ENCODE measurements around the gene SLC12A3.

The SLC12A3 gene

GRCh38 chr16:56910112-56910511, 45.1 kb downstream of the SLC12A3 start:
- TF ChIP-seq, protein P1, sequence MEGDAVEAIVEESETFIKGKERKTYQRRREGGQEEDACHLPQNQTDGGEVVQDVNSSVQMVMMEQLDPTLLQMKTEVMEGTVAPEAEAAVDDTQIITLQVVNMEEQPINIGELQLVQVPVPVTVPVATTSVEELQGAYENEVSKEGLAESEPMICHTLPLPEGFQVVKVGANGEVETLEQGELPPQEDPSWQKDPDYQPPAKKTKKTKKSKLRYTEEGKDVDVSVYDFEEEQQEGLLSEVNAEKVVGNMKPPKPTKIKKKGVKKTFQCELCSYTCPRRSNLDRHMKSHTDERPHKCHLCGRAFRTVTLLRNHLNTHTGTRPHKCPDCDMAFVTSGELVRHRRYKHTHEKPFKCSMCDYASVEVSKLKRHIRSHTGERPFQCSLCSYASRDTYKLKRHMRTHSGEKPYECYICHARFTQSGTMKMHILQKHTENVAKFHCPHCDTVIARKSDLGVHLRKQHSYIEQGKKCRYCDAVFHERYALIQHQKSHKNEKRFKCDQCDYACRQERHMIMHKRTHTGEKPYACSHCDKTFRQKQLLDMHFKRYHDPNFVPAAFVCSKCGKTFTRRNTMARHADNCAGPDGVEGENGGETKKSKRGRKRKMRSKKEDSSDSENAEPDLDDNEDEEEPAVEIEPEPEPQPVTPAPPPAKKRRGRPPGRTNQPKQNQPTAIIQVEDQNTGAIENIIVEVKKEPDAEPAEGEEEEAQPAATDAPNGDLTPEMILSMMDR (IDR thresholded peaks at IDR 0.05) = no peak
- no peak for TF ChIP-seq ZFX (IDR thresholded peaks at IDR 0.05; ENCODE audit: borderline replicate concordance)
- H3K27ac ChIP-seq = no peak overlapping the region

- no peak for TF ChIP-seq ZFX (IDR thresholded peaks at IDR 0.05; ENCODE audit: borderline replicate concordance)
- TF ChIP-seq, protein P1 (IDR thresholded peaks at IDR 0.05) = no peak
- no peak overlapping the region for H3K27ac ChIP-seq
Observed at GRCh38 chr16:56910654-56911539, 45.9 kb downstream of the SLC12A3 start.

DNA sequence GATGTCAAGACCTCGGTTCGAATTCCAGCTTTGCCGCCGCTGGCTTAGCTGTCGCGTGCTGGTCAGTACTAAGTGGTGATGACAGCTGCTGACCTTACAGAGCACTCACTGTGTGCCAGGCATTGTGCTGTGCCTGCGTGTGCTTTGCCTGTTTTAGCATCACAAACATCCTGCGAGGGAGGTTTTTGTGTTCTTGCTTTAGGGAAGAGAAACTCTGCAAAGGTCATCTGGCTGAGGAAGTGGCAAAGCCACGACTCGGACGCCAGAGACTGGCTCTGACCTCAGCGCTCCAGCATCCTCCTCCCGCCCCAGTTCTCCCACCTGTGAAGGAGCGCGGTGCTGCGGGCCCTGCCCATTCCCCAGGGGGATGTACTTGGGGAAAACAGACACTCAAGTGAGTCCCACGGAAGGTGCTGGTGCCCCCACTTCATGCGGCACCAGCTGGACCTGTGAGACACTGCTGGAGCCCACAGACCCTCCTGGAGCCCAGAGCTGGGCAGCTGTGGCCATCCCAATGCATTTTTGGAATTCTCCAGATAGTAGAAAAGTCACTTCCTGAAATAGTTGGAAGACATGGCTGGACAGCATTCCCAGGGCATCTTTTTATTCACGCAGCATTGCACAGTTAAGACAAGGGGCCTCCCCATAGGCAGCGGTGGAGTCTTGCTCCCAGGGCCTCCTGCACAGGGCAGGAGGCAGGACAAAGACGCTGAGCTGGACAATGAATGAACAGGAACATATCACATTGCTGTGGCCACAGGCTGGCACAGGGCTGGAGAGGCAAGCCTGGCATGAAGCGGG, 47.0 kb downstream of the SLC12A3 start:
- H3K27ac ChIP-seq = no peak overlapping the region
- TF ChIP-seq ZFX (IDR thresholded peaks at IDR 0.05; ENCODE audit: borderline replicate concordance) = no peak
- TF ChIP-seq, protein P1 (IDR thresholded peaks at IDR 0.05) = no peak

- H3K27ac ChIP-seq = no peak overlapping the region
- TF ChIP-seq ZFX (IDR thresholded peaks at IDR 0.05; ENCODE audit: borderline replicate concordance) = no peak
- TF ChIP-seq, protein P1 (IDR thresholded peaks at IDR 0.05) = no peak
Observed at GRCh38 chr16:56912746-56913708, 48.0 kb downstream of the SLC12A3 start.

GRCh38 chr16:56914896-56915295, 49.9 kb downstream of the SLC12A3 start:
- no peak for TF ChIP-seq ZFX (IDR thresholded peaks at IDR 0.05; ENCODE audit: borderline replicate concordance)
- TF ChIP-seq, protein P1 (IDR thresholded peaks at IDR 0.05) = no peak
- H3K27ac ChIP-seq = no peak overlapping the region

GRCh38 chr16:56915336-56916119, 50.5 kb downstream of the SLC12A3 start:
- no peak overlapping the region for H3K27ac ChIP-seq
- TF ChIP-seq, protein P1 (IDR thresholded peaks at IDR 0.05) = no peak
- no peak for TF ChIP-seq ZFX (IDR thresholded peaks at IDR 0.05; ENCODE audit: borderline replicate concordance)
